Brain pericyte (primary cell): ENCODE measurements around the gene DNAH8.

Experiments used
- DNase-seq: peaks from one replicate; pipeline ENCODE4 v3.0.0-alpha.2; 2012; ENCODE audit warnings: low read depth, low spot score

The DNAH8 gene, protein sequence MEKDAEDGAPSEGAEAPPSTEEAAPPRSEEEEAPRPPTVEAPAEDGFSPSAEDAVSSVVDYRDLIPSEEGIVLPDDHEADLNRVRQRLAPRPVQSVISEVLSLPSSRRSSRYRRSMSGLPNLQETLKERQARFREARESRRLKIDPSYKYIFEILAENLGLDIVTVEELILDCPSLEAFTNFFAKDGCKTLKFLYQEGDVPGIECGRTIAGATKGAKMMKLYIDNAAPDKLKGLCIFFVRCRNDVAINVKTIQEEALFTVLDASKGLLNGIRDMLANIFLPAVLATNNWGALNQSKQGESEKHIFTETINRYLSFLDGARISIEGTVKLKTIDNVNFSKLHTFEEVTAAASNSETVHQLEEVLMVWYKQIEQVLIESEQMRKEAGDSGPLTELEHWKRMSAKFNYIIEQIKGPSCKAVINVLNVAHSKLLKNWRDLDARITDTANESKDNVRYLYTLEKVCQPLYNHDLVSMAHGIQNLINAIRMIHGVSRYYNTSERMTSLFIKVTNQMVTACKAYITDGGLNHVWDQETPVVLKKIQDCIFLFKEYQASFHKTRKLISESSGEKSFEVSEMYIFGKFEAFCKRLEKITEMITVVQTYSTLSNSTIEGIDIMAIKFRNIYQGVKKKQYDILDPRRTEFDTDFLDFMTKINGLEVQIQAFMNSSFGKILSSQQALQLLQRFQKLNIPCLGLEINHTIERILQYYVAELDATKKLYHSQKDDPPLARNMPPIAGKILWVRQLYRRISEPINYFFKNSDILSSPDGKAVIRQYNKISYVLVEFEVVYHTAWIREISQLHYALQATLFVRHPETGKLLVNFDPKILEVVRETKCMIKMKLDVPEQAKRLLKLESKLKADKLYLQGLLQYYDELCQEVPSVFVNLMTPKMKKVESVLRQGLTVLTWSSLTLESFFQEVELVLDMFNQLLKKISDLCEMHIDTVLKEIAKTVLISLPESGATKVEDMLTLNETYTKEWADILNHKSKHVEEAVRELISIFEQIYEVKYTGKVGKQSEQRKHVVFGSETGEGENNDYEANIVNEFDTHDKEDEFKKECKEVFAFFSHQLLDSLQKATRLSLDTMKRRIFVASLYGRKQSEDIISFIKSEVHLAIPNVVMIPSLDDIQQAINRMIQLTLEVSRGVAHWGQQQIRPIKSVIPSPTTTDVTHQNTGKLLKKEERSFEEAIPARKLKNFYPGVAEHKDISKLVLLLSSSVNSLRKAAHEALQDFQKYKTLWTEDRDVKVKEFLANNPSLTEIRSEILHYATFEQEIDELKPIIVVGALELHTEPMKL (N-terminal part only)

DNA sequence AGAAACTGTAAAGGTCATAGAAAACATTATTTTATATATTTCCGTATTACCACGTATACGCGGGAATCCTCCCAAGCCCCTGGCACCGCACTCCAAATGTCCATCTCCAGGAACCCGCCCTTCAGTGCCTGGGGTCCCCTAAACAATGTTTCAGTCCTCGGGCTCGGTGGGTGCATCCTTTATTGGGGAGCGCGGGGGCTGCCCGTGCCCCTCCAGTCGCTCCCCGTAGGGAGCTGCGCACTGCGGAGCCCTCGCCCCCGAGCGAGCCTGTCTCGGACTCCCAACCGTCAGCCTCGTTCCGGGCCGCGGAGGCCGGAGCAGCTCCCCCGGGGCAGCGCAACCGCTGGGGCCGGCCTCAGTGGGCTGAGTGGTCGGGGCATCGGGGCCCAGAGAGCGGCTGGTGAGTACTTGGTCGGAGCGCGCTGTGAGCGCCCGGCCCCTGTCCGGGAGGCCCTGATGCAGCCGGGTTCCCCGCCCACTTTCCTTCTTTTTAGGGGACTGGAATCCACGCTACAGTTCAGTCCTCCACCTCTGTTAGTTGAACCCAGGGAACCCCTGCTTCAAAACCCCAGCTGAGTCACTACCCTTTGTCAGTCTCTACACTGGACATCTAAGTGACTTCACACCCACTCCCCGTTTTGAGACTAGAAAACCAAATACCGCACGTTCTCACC lies at the start of gene DNAH8:
Gene DNAH8, plus strand, starts transcription at position 296 of the 674 bp plus-strand sequence. CDS start 7,499 bp downstream, outside the sequence.
- DNase-seq, result no peak

DNA sequence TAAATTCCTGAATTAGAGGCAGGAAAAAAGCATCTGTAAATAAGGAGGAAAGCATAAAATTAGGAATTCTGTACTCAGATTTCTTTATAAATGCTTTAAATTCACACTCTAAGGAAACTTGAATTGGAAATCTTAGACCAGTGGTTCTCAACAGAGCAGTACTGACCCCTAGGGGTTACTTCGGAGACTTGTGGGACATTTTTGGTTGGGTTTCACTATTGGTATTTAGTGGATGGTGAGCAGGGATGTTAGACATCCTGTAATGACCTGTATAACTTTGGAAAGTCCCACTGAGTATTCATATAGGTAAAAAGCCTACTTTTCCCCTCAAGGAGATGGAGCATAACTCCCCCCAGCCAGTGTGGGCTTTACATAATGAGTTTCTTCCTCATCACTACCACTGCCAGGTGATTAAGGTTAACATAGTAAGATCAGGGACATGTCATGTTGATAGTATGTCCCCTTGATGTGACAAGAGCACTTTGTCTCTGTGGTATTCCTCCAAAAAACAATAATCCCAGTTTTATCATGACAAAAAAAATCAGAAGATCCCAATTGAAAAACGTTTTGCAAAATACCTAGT lies 43.1 kb upstream of the DNAH8 start:
- DNase-seq, result peak; percentile 7

DNA sequence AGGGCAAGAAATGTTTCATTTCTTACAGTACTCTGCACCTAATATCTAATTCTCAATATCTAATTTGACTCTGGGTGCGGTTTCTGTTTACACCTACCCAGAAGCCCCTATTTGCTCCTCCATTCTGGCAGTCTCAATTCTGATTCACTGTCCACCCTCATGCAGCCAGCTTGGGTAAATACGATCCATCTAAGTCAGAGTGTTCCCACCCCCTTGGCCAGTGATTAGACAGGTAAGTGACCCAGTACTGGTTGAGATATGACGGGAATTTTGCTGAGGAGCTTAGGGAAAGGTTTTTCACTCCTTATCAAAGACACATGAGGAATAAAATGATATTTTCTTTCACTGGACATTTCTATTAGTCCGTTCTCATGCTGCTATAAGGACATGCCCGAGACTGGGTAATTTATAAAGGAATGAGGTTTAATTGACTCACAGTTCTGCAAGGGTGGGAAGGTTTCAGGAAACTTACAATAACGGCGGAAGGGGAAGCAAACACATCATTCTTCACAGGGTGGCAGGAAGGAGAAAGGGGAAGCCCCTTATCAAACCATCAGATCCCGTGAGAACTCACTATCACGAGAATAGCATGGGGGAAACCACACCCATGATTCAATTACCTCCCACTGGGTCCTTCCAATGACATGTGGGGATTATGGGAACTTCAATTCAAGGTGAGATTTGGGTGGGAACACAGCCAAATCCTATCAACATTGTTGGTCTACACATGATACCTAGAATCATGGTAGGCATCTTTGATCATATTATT lies 41.5 kb upstream of the DNAH8 start:
- no peak for DNase-seq

DNA sequence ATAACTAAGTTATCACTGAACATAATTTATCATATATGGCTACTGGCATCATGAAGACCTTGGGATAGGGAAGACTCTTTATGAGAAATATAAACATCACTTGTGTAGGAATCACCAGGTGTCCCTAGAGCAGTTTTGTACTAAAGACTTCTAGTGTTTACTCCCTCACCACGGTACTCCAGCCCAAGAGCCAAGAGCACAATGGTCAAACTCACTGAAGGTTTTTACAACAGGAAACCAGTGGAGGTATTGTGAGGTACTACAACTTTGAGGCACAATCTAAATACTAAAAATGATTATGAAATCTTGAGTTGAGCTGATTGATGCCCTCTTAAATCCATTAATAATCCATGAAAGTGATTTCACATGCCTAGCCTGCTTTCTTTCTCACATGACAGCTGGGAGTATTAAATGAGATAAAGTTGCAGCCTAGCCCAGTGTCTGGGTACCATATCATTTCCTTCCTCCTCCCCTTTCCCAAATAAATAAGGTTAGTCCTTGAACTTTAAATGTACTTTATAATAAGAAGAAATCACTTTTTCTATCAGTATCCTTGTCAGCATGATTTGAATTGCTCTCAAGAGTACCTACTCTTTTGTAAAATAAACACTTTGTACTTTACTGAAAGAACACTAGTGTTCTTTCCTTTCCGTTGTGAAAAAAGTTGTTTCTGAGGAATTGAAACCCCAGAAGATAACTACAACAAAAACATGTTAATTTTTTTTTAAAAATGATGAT lies 38.7 kb upstream of the DNAH8 start:
- no peak for DNase-seq

DNA sequence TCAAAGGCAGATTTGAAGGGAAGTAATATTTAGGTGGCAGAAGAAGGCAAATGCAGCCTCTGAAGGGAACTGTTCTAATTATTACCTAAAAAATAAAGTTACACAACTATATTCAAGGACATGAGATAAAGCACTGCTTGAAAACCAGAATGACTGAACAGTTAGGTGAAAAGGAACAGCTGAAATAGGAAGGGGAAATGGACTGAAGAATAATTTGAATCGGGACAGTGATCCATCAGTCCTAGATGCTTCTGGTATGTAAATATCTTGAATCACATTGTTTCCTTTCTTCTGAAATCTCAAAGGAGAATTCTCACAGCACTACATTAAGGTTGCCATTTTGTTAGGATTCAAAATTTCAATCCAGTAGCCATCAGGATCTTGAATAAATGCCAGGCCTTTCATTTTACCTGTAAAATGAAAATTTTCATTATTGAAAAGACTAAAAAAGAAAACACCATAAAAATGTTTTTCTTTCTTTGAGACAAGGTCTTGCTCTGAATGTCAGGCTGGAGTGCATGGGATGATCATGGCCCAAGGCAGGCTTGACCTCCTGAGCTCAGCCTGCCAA lies 38.1 kb upstream of the DNAH8 start:
- no peak for DNase-seq

DNA sequence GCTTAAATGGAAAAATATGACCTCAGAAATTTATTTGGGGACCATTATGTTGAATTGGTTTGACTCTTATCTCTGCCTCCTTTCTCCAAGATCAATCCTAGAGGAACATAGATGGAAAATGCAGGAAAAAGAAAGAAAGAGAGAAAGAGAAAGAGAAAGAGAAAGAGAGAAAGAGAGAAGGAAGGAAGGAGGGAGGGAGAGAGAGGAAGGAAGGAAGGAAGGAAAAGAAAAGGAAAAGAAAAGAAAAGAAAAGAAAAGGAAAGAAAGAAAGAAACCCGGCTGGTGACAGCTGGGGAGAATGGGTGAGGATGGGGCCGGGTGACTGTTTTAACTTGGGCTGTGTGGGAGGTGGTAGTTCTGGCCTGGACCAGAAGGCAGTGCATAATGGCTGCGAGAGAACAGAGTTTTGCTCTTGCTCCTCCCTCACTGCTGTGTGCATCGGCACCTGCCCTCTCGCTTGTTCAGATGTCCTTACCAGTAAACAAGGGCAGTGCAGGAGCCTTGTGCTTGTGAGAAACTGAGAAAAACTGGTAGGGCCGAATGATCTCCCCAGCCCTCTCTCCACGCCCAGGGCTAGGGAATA lies 36.8 kb upstream of the DNAH8 start:
- DNase-seq, result no peak

DNA sequence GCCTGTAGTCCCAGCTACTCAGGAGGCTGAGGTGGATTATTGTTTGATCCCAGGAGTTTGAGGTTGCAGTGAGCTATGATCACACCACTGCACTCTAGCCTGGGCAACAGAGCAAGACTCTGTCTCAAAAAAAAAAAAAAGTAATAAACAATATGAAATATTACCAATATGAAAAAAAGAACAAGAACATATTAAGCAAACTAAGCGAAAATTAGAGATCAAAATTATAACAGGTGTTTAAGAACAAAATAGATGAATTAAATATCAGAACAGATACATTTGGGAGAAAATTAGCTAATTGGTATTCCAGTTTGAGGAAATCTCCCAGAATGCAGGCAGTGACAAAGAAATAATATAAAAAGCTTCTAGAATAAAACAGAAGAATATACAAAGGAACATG lies 35.4 kb upstream of the DNAH8 start:
- no peak for DNase-seq

DNA sequence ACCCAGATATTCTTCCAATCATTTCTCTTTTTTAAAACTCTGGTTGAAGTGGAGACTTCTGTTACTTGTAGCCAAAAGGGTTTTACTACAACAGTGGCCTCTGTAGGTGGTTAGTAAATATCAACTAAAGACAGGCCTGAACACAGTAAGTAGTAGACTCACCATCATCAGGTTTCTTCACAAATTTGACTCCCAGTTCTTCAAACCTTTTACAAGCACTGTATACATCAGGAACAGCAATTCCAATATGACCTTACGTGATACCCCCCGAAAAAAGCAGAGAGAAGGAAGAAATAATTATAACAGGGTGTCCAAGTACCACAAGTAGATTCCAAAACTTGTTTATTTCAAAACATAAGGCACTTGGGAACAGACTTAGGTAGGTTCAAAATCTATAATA lies 33.3 kb upstream of the DNAH8 start:
- DNase-seq, result no peak

DNA sequence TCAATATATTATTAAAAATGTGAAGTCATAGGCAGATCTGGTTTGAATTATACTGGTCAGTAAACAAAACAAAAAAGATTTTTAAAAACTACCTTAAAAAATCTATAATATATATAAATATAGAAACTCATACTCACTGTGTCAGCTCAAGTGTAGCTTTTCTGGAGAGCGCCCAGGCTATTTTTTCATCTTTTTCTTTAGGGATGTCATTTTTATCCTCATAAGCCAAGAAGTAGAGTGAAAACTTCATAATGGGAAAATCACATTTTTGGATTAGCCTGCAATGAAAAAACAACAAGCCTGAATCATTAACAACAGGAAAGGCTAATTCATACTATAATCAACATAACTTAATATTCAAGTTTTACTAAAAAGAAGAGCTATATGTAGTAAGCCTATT lies 30.9 kb upstream of the DNAH8 start:
- DNase-seq, result no peak

DNA sequence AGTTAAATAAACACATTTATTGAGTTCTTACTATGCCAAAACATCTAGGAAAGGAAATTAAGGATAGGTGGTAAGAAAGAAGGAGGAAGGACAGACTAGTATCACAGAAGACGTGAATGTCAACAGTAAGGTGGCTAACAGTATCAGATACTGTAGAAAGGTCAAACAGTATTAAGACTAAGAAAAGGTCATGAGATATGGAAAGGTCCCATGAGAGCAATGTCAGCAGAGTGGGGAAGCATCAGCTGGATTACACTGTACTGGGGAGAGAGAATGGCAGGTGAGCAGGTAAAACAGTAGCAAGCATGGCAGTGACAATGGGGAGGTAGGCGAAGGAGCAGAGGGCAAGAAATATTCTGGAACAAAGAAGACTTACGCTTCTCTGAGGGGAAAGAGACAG lies 30.2 kb upstream of the DNAH8 start:
- DNase-seq, result no peak

DNA sequence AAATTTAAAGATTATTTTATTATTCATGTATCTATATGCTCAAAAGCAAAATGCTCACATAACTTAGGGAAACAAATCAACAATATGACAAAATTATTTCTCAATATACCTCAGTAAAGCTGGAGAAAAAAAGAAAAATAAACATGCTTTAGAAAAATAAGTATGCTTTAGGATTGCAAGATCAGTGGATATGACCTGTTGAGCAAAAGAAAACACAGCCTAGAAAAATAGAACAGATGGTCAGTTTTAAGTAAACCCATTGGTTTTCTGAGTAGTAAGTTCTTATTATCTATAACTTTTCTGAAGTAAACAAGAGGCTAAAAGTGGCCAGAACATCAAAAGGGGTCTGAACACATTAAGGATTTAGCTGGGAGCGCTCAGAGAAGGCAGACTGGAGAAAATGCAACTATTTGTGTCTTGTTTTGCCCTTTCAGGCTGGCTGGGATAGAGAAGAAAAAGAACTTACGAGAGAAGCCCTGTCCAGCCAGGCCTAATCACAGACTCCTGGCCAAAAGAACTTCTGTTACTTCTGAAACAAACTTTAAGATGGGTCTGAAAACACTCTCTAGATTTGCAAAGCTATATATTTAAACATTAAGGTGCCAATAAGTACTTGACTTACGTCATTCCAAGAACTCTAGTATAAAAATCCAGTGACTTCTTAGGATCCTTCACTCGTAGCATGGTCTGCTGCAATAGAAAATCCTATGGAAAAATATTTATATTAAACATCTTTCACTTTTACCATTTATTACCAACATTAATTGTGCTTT lies 28.7 kb upstream of the DNAH8 start:
- peak; percentile 25 for DNase-seq

DNA sequence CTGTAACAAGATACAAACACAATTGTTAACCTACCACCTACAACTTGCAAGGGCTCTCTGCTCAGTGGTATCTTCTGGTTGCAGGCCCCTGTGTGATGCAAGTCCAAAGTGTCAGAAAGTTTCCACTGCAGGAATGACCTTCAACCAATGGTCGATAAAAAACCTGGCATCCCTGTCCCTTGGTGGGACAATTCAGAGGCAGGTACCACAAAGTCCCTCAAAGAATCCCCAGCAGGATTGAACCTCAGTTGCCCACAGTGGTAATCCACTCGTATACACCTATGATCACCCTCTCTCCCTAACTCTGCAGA lies 28.1 kb upstream of the DNAH8 start:
- DNase-seq, result no peak

DNA sequence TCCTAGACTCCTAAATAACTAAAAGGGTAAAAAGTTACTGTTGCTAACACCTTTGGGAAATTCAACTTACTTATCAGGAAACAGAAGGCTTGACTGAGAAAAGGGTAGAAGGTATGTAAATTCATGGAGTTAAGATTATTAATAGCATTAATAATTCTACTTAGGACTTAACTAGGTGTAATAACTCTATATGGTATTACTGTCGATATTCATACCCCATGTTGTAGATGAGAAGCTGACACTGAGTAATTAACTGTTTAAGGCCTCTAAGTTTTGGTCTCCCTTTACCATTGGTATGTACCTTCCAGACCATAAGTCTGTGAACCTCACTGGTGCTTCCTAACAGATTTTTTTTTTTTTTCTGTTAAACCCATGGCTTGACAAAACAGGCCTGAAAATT lies 27.6 kb upstream of the DNAH8 start:
- DNase-seq, result no peak

DNA sequence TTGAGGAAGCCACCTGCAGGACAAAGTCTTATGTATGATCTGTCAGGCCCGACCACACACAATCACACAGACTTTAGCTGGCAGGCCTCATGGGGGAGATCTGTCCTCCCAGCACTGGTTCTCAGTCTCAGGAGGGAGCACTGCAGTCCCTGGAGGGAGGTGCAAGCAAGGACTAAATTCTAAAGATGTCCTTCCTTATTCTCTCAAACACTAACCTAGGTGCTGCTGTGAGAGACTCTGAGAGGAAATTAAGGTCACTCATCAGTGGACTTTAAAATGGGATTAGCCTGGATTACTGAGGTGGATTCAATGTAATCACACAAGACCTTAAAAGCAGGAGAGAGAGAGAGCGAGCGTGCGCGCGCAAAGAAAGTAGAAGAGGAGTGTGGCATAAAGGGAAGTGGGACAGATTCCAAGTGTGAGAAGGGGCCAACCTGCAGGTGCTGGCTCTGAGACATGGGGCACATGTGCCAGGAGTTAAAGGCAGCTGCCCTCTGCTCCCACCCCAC lies 26.5 kb upstream of the DNAH8 start:
- DNase-seq, result no peak

DNA sequence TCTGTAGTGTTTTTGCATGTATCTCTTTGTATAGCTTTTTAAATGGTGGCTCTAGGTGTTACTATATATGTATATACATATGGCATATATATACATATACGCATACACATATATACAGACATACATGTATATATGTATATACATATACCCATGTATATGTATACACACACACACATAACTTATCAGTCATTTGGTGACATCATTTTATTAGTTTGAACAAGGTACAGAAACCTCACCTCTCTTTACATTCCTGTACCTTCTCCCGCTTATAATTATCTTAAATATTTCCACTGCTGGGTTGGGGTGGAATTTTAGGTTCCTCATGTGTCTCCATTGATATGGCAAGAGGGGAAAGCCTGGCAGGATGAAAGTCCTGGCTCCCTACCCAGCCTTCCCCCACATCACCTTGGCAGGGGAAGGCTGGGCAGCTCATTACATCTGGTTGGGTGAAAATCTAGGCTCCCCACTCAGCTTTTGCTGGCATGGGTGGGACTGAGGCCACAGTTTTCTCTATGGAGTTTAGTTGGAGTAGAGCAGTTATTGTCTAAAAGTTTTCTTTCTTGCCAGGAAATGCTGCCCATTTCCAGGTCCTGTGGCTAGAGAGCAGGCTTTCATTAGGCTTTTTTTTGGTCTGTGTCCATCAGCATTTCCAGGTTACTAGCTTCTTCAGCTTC lies 19.7 kb upstream of the DNAH8 start:
- no peak for DNase-seq

DNA sequence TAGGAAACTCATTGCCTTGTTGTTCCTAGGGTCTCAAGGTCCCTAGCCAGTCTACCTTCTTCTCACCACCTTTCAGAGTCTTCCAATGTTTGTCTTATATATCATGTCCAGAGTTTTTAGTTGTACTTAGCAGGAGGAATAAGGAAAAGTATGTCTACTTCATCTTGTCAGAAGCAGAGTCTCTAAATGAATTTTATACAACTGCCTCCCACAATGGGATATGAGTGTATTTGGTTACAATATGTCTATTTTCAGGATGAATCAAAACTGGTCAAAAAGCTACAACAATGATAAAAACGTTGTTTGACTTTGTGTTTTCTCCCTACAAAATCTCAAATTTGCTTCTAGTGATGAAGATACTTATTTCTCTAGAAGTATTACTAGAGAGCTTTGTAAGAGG lies 19.2 kb upstream of the DNAH8 start:
- no peak for DNase-seq

DNA sequence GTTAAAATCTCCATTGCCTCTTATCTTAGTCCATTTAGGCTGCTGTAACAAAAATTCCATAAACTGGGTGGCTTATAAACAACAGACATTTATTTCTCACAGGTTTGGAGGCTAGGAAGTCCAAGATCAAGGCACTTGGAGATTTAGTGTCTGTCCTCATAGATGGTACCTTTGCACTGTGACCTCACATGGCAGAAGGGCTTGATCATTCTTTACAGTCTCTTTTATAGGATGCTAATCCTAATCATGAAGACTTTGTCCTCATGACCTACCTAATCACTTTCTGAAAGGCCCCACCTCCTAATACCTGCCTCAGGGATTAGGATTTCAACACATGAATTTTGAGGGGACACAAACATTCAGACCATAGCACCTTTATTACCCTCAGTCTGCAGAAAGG lies 18.8 kb upstream of the DNAH8 start:
- no peak for DNase-seq
